MM.1S (cell line): ENCODE measurements around the gene SYN1.

Source experiments
- CTCF ChIP-seq: fragments of 300-600 bp; sonication (generic); IDR thresholded peaks from 2 replicates; pipeline ENCODE4 v1.5.1; 2016; ENCODE audit warnings: antibody characterized with exemption, low read length, mixed read lengths
- EZH2 ChIP-seq: fragments of 300-600 bp; sonication (generic); optimal IDR thresholded peaks from 2 replicates; pipeline ENCODE3; 2017; ENCODE audit warnings: low read depth, mild to moderate bottlenecking, antibody characterized with exemption, low read length, mixed read lengths
- EZH2phosphoT487 ChIP-seq: fragments of 300-600 bp; sonication (generic); IDR thresholded peaks from 2 replicates; pipeline ENCODE4 v1.6.1; 2018; ENCODE audit warnings: antibody characterized with exemption, low read length

- no peak for TF ChIP-seq CTCF
- no peak for TF ChIP-seq EZH2phosphoT487
- TF ChIP-seq EZH2 = no peak
Observed at GRCh38 chrX:47587091-47587891, 32.4 kb downstream of the SYN1 start.
